Epithelial cell of proximal tubule (primary cell): ENCODE data around the gene FMNL2. TPM values are rescaled to one million over a fixed set of nuclear protein-coding genes. Genes with fewer than 3 reads are reported as not detected.
A peak's percentile ranks its signal among the peaks of the same experiment; 100 is the strongest.

Experiments
- DNase-seq: peaks from one replicate; pipeline ENCODE4 v3.0.0-alpha.2; 2011; ENCODE audit warnings: low read depth
- H3K4me3 ChIP-seq: 2 replicates; pipeline ENCODE4 v1.5.1; 2011; ENCODE audit warnings: low read depth, mild to moderate bottlenecking, low read length
- CTCF ChIP-seq: conservative IDR thresholded peaks from 2 replicates; pipeline ENCODE4 v1.5.1; 2012; ENCODE audit warnings: low read depth, mild to moderate bottlenecking, low read length
- total RNA-seq: library from RNA; depleted of rRNA; stranded (reverse); fragments of >200 nt; gene quantifications from 2 replicates; pipeline ENCODE4 v1.2.3, GENCODE V29; 2015

Gene FMNL2
- total RNA-seq, 1 donor from 2014 or later: 29.7 TPM

GRCh38 chr2:152550386-152550785, 215.4 kb downstream of the FMNL2 start:
- H3K4me3 ChIP-seq: no peak overlapping the region
- no peak for TF ChIP-seq CTCF
- no peak for DNase-seq

- DNase-seq: no peak
- H3K4me3 ChIP-seq: no peak overlapping the region
- no peak for TF ChIP-seq CTCF
These were observed 217.9 kb downstream of the FMNL2 start for GRCh38 chr2:152552888-152553287.

GRCh38 chr2:152553518-152553917, 218.5 kb downstream of the FMNL2 start:
- TF ChIP-seq CTCF: no peak
- DNase-seq: no peak

GRCh38 chr2:152555048-152555447, 220.1 kb downstream of the FMNL2 start:
- H3K4me3 ChIP-seq: no peak overlapping the region
- DNase-seq: no peak
- TF ChIP-seq CTCF: peak; percentile 45

More at GRCh38 chr2:152553518-152553917, 218.5 kb downstream of the FMNL2 start:
- no peak overlapping the region for H3K4me3 ChIP-seq

- TF ChIP-seq CTCF: no peak
- no peak overlapping the region for H3K4me3 ChIP-seq
- DNase-seq: no peak
These were observed 221.5 kb downstream of the FMNL2 start for GRCh38 chr2:152556506-152556905.

- DNase-seq: no peak
- no peak overlapping the region for H3K4me3 ChIP-seq
- no peak for TF ChIP-seq CTCF
These were observed 222.4 kb downstream of the FMNL2 start for GRCh38 chr2:152557273-152557888.

GRCh38 chr2:152558158-152558984, 223.4 kb downstream of the FMNL2 start:
- TF ChIP-seq CTCF: no peak
- H3K4me3 ChIP-seq: no peak overlapping the region
- DNase-seq: no peak
